Osteoblast (primary cell): ENCODE results near the gene MYO1G. TPM values are rescaled to one million over a fixed set of nuclear protein-coding genes. Genes with fewer than 3 reads are reported as not detected.
"Not testable (repeated sequence)": the region's sequence is repeated elsewhere in the genome, so short reads cannot be mapped to it uniquely, and the experiment has no call there.

Experiments used
- DNase-seq: peaks from one replicate; pipeline ENCODE4 v3.0.0; 2011; ENCODE audit warnings: low spot score, mixed read lengths; ENCODE audit not compliant: insufficient read length; ENCODE audit errors: missing footprints
- H2AFZ ChIP-seq: 2 replicates; pipeline ENCODE4 v1.6.0; 2011; ENCODE audit warnings: mild to moderate bottlenecking, low read length
- H3K27ac ChIP-seq: 2 replicates; pipeline ENCODE4 v1.5.1; 2011; ENCODE audit warnings: mild to moderate bottlenecking, low read depth, low read length, moderate library complexity
- H3K27me3 ChIP-seq: 2 replicates; pipeline ENCODE4 v1.6.0; 2012; ENCODE audit warnings: mild to moderate bottlenecking, control low read depth, inconsistent platforms, low read length, moderate library complexity; ENCODE audit not compliant: insufficient read depth
- H3K36me3 ChIP-seq: 2 replicates; pipeline ENCODE4 v1.5.1; 2011; ENCODE audit warnings: mild to moderate bottlenecking, low read length, control low read depth, moderate library complexity; ENCODE audit not compliant: insufficient read depth
- H3K4me1 ChIP-seq: 2 replicates; pipeline ENCODE4 v1.5.1; 2011; ENCODE audit warnings: mild to moderate bottlenecking, low read length, control low read depth, moderate library complexity; ENCODE audit not compliant: insufficient read depth
- H3K4me2 ChIP-seq: 2 replicates; pipeline ENCODE4 v1.6.0; 2011; ENCODE audit warnings: mild to moderate bottlenecking, low read length; ENCODE audit not compliant: insufficient read depth
- H3K4me3 ChIP-seq: fragments of 200-600 bp; sonication (generic); 3 replicates; pipeline ENCODE4 v1.5.1; 2012; ENCODE audit warnings: mild to moderate bottlenecking, low read length, inconsistent platforms; ENCODE audit not compliant: insufficient read depth
- H3K79me2 ChIP-seq: 2 replicates; pipeline ENCODE4 v1.6.0; 2012; ENCODE audit warnings: mild to moderate bottlenecking, low read length, control low read depth, inconsistent platforms; ENCODE audit not compliant: insufficient read depth
- H3K9me3 ChIP-seq: 2 replicates; pipeline ENCODE4 v1.5.1; 2011; ENCODE audit warnings: low read depth, low read length, control low read depth
- H4K20me1 ChIP-seq: 2 replicates; pipeline ENCODE4 v1.6.0; 2012; ENCODE audit warnings: mild to moderate bottlenecking, low read length, control low read depth; ENCODE audit not compliant: insufficient read depth
- total RNA-seq: library from RNA; depleted of rRNA; stranded (reverse); fragments of >200 nt; gene quantifications from 2 replicates; pipeline ENCODE4 v1.2.3, GENCODE V29; 2012
- TF ChIP-seq, protein P1 (sequence below): IDR thresholded peaks from 2 replicates; pipeline ENCODE4 v1.5.1; 2011; ENCODE audit warnings: mild to moderate bottlenecking, low read depth, low read length, moderate library complexity; ENCODE audit errors: extremely low read depth

MYO1G gene
- total RNA-seq, 1 donor: 0.36 TPM

DNA sequence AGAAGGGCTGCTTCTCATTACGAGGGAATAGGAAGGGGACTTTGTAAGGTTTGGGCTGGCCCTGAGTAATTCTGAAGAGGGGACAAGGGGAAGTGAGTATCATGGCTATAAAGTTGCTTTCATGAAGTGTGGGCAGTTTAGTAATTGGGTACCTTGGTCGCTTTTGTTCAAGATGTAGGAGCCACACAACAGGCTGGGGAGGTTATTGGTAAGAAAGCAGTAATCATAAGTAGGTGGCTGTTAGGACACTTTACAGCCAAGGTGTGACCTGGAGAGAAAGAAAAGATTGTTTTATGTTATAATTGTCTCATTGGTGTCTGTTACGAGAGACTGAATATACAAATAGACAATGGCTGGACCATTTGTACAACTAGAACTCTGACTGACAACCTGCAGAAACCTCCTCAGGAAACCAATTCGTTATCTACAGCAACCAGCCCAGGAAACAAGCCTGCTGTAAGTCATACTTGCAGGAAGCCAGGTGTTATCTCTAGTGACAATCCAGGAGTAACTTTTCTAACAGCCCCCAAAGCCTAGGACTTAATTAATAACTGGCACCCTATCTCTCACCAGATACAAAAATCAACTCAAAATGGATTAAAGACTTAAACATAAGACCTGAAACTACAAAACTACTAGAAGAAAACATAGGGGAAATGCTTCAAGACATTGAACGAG lies 16.2 kb upstream of the MYO1G start:
- no peak for DNase-seq
- no peak overlapping the region for H2AFZ ChIP-seq
- H3K4me1 ChIP-seq: peaks cover 8% of the 10 kb centered on the region
- no peak overlapping the region for H3K27ac ChIP-seq
- no peaks in the 10 kb centered on the region for H3K27me3 ChIP-seq
- no peaks in the 10 kb centered on the region for H3K79me2 ChIP-seq
- no peak overlapping the region for H3K4me2 ChIP-seq
- no peaks in the 10 kb centered on the region for H3K36me3 ChIP-seq
- H3K4me3 ChIP-seq: no peak overlapping the region
- H4K20me1 ChIP-seq: no peaks in the 10 kb centered on the region
- no peaks in the 10 kb centered on the region for H3K9me3 ChIP-seq
- TF ChIP-seq, protein P1, sequence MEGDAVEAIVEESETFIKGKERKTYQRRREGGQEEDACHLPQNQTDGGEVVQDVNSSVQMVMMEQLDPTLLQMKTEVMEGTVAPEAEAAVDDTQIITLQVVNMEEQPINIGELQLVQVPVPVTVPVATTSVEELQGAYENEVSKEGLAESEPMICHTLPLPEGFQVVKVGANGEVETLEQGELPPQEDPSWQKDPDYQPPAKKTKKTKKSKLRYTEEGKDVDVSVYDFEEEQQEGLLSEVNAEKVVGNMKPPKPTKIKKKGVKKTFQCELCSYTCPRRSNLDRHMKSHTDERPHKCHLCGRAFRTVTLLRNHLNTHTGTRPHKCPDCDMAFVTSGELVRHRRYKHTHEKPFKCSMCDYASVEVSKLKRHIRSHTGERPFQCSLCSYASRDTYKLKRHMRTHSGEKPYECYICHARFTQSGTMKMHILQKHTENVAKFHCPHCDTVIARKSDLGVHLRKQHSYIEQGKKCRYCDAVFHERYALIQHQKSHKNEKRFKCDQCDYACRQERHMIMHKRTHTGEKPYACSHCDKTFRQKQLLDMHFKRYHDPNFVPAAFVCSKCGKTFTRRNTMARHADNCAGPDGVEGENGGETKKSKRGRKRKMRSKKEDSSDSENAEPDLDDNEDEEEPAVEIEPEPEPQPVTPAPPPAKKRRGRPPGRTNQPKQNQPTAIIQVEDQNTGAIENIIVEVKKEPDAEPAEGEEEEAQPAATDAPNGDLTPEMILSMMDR: no peak

DNA sequence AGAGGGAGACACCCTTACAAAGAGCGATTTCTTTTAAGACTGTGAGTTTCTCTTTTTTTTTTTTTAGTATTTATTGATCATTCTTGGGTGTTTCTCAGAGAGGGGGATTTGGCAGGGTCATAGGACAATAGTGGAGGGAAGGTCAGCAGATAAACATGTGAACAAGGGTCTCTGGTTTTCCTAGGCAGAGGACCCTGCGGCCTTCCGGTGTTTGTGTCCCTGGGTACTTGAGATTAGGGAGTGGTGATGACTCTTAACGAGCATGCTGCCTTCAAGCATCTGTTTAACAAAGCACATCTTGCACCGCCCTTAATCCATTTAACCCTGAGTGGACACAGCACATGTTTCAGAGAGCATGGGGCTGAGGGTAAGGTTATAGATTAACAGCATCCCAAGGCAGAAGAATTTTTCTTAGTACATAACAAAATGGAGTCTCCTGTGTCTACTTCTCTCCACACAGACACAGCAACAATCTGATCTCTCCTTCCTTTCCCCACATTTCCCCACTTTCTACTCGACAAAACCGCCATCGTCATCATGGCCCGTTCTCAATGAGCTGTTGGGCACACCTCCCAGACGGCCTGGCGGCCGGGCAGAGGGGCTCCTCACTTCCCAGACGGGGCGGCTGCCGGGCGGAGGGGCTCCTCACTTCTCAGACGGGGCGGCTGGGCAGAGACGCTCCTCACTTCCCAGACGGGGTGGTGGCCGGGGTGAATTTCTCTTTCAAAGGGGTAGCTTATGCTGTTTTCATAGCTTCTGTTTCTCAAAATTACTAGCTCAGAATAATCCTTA lies 13.4 kb upstream of the MYO1G start:
- H4K20me1 ChIP-seq, H3K27ac ChIP-seq, H3K9me3 ChIP-seq, H3K79me2 ChIP-seq, H3K4me3 ChIP-seq, H3K36me3 ChIP-seq, H3K4me2 ChIP-seq, DNase-seq, H3K27me3 ChIP-seq: not testable (repeated sequence)
- Histone ChIP-seq H3K4me1 (peaks cover 12% of the 10 kb centered on the region), H2AFZ (peak overlapping the region; percentile 51)

DNA sequence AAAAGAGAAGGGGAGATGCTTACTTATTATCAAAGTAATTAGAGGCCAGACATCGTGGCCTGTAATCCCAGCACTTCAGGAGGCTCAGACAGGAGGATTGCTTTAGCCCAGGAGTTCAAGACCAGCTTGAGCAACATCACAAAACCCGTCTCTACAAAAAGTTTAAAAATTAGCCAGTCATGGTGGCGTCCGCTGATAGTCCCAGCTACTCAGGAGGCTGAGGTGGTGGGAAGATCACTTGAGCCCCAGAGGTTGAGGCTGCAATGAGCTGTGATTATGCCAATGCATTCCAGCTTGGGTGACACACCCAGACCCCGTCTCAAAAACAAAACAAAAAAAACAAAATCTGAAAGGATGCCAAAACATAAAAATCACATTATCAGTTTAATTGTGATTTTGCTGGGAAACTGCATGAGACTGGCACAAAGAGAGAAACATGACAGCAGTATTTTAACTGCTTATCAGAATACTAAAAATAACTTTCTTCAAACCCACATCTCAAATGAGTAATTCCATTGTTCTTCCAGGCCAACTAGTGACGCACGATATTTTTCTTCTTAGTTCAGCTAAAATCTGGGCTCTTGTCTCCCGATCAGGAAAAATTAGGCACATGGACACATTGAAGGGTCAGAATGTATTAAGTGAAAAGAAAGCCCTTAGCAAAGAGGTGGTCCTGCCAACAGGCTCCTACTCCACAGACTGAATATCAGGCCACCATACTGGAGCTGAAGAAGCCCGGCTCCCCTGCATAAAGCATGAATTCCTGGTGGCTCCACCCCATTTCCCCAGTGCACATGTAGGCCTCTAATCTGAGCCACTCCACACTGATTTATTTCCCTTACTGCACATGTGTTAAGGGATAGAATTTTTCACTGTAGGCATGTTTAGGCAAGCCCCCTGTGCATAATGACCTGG lies 11.6 kb upstream of the MYO1G start:
- Histone ChIP-seq H3K27me3 (no peaks in the 10 kb centered on the region), H3K4me2 (peak overlapping the region; percentile 18), H3K4me3 (no peak overlapping the region), H2AFZ (peak overlapping the region; percentile 84), H3K79me2 (peaks cover 13% of the 10 kb centered on the region), H3K9me3 (no peaks in the 10 kb centered on the region), H4K20me1 (peaks cover 1% of the 10 kb centered on the region), H3K36me3 (peaks cover 5% of the 10 kb centered on the region), H3K4me1 (peaks cover 20% of the 10 kb centered on the region), H3K27ac (peak overlapping the region; percentile 74)
- DNase-seq: peak; percentile 82
- TF ChIP-seq, protein P1: no peak

DNA sequence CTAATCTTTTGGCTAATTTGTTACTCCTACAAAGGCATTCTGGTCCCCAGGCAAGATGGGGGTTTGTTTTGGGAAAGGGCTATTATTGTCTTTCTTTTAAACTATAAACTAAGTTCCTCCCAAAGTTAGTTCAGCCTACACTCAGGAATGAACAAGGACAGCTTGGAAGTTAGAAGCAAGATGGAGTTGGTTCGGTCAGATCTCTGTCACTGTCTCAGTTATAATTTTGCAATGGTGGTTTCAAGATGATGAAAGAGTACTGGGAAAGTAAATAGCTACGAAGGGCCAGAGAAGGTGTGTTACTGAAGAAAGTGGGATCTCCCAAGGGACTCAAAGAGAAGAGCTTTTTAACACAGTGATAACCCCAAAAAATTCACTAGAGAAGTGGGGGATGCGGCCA lies 10.3 kb upstream of the MYO1G start:
- no peaks in the 10 kb centered on the region for H3K27me3 ChIP-seq
- H3K4me3 ChIP-seq: no peak overlapping the region
- DNase-seq: no peak
- peaks cover 32% of the 10 kb centered on the region for H3K4me1 ChIP-seq
- peaks cover 17% of the 10 kb centered on the region for H3K36me3 ChIP-seq
- H4K20me1 ChIP-seq: peaks cover 13% of the 10 kb centered on the region
- no peaks in the 10 kb centered on the region for H3K9me3 ChIP-seq
- H3K4me2 ChIP-seq: no peak overlapping the region
- H3K79me2 ChIP-seq: peaks cover 25% of the 10 kb centered on the region
- TF ChIP-seq, protein P1: no peak
- H3K27ac ChIP-seq: peak overlapping the region; percentile 22
- no peak overlapping the region for H2AFZ ChIP-seq
